ENCODE results near the gene MBP. TPM values are rescaled to one million over a fixed set of nuclear protein-coding genes. Genes with fewer than 3 reads are reported as not detected.

The MBP gene
- total RNA-seq, 2 donors from 2014 or later = 15.4 to 15.8 TPM

DNA sequence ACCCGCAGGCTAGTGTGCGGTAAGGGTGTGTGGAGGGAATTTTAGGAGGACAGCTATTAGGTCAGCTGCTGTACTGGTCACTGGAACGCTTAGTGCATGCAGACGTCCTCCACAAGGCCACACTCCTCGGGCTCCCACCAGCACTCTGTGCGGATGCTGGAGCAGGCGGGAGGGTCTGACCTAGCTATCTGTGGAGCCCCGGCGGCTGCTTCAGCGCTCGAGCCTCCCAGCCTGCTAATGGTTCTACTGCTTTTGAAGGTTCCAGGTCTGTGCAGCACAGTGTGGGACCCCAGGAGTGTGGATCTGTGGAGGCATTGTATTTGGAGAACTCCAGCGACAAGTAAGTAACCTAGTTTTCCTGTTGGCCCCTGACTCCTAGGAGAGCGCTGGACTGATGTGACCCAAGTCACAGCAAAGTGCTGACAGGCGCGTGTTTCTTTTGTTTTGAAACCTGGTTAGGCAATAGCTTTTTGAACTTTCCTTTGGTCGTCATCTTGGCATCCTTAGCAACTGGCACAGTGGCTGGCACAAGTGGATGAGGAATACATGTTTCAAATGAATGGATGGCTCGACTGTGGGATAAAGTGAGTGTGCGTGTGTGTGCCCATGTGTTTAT lies 196.8 kb downstream of the MBP start:
- Histone ChIP-seq H3K4me3 (no peak overlapping the region), H3K36me3 (peaks cover 21% of the 10 kb centered on the region), H3K27ac (no peak overlapping the region), H3K27me3 (no peaks in the 10 kb centered on the region), H3K4me1 (no peaks in the 10 kb centered on the region), H3K9me3 (no peaks in the 10 kb centered on the region)
- TF ChIP-seq, protein P1, sequence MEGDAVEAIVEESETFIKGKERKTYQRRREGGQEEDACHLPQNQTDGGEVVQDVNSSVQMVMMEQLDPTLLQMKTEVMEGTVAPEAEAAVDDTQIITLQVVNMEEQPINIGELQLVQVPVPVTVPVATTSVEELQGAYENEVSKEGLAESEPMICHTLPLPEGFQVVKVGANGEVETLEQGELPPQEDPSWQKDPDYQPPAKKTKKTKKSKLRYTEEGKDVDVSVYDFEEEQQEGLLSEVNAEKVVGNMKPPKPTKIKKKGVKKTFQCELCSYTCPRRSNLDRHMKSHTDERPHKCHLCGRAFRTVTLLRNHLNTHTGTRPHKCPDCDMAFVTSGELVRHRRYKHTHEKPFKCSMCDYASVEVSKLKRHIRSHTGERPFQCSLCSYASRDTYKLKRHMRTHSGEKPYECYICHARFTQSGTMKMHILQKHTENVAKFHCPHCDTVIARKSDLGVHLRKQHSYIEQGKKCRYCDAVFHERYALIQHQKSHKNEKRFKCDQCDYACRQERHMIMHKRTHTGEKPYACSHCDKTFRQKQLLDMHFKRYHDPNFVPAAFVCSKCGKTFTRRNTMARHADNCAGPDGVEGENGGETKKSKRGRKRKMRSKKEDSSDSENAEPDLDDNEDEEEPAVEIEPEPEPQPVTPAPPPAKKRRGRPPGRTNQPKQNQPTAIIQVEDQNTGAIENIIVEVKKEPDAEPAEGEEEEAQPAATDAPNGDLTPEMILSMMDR (IDR thresholded peaks at IDR 0.05) = no peak
- no peak for DNase-seq (ENCODE audit: low spot score)

DNA sequence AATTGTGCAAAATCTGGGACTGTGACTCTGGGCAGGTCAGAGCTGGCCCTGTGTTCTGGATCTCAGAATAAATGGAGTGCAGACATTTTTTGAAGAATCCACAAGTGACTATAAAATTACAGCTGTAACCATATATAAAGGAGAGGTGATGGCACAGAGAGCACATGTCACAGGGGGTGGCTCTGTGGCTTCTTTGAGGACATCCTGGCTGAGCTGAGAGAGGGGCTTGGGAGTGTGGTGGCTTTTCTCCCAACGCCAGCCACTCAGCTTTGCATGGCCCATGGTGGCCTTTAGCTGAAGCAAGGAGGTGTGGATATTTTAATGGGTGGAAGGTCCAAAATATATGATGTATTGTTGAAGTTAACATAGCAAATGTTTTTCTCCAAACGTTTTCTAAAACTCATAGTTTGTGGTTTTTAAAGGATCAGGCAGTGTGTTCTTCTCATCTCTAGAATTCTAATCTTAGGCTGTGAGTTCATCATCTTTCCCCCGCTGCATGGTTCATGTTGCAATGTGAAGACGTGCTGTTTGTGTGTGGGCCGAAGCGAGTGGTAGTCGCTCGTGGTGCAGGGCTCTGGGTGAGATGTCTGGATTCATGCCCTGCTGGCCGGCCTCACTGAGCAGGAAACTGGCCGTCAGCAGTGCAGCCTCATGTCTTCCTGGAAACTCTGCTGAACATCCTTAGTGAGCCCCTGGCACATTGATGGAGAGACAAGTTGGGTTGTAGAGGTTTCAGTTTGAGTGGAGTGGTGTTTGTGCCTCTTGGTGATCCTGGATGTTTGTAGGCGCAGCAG lies 200.4 kb downstream of the MBP start:
- peak; percentile 80 for DNase-seq (ENCODE audit: low spot score)
- H3K9me3 ChIP-seq = no peaks in the 10 kb centered on the region
- no peaks in the 10 kb centered on the region for H3K4me1 ChIP-seq
- H3K4me3 ChIP-seq = no peak overlapping the region
- H3K27ac ChIP-seq = peak overlapping the region; percentile 17 to 62
- peaks cover 23% of the 10 kb centered on the region for H3K36me3 ChIP-seq
- no peaks in the 10 kb centered on the region for H3K27me3 ChIP-seq
- TF ChIP-seq, protein P1 (IDR thresholded peaks at IDR 0.05) = no peak

- Histone ChIP-seq H3K36me3 (peaks cover 27% of the 10 kb centered on the region), H3K27me3 (no peaks in the 10 kb centered on the region), H3K27ac (no peak overlapping the region), H3K9me3 (no peaks in the 10 kb centered on the region), H3K4me1 (no peaks in the 10 kb centered on the region), H3K4me3 (no peak overlapping the region)
- DNase-seq (ENCODE audit: low spot score) = no peak
- TF ChIP-seq, protein P1 (IDR thresholded peaks at IDR 0.05) = no peak
Measured at GRCh38 chr18:76931171-76931570, 201.4 kb downstream of the MBP start.

Other genes starting within 250 kb of the MBP start
- gene GALR1, start 117.1 kb upstream of the MBP start, total RNA-seq = under 1 TPM; 0.04 to 0.07 TPM

All from right atrium auricular region (tissue), 2 donors.